ENCODE data around the gene LARGE2.

Gene LARGE2

DNA sequence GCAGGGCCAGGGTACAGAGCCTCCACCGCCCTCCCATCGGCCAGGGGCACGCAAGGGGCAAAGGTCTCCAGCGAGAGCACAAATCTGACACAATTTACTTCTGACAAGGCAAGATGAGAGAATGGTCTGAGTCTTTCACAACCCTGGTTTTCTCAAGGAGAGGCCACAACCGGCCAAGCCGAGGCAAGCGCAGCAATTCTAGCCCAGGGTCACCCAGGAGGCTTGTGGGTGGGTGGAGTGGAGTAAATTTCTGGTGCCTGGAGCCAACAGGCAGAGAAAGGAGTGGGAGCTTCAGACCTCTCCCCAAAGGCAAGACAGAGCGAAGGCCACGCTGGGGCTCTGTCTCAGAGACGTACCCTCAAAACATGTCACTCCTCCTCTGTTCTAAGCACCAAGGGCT, 9.3 kb downstream of the LARGE2 start:
- H3K4me3 ChIP-seq (ENCODE audit: low read depth, low read length), result no peak overlapping the region
- no peak for TF ChIP-seq CTCF (IDR thresholded peaks at IDR 0.05; ENCODE audit: low read depth, low read length)

- no peak for TF ChIP-seq CTCF (IDR thresholded peaks at IDR 0.05; ENCODE audit: low read depth, low read length)
Measured at GRCh38 chr11:45932217-45932616, 9.8 kb downstream of the LARGE2 start.

GRCh38 chr11:45933131-45933831, 10.8 kb downstream of the LARGE2 start:
- no peak for TF ChIP-seq CTCF (IDR thresholded peaks at IDR 0.05; ENCODE audit: low read depth, low read length)
- no peak overlapping the region for H3K4me3 ChIP-seq (ENCODE audit: low read depth, low read length)

More at GRCh38 chr11:45932217-45932616, 9.8 kb downstream of the LARGE2 start:
- H3K4me3 ChIP-seq (ENCODE audit: low read depth, low read length), result no peak overlapping the region

DNA sequence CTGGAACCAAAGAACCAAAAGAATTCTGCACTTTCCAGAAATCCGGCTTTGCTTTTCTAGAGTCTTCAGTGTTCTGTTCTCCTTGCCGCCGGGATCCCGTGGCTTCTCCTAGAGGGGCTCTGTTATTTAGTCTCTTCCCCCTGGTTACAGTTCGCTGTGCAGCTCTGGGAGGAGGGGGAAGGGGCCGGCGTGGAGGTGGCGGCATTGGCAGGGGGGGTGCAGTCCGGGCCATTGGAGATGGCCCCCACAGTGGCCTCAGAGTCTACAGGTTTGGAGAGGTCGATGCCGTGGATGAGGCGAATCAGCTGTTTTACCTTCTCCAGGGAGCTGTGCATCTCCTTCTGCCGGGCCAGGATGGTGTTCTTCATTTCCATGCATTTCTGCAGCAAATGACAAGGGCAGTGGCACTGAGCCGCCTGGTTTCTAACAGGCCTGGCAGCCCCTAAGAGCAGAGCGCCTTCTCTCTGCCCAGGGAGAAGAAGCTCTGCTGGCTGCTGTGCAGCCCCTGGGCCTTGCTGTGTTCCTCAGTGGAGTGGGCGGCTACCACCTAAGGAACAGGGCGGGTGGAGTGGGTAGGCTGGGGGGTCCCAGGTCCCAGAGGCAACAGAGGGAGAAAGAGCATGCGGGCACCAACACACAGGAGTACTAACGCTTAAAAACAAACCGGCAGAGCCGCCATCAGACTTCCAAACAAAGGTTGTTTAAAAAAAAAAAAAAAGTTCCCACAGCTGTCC, 11.6 kb downstream of the LARGE2 start:
- TF ChIP-seq CTCF (IDR thresholded peaks at IDR 0.05; ENCODE audit: low read depth, low read length), result no peak
- no peak overlapping the region for H3K4me3 ChIP-seq (ENCODE audit: low read depth, low read length)

DNA sequence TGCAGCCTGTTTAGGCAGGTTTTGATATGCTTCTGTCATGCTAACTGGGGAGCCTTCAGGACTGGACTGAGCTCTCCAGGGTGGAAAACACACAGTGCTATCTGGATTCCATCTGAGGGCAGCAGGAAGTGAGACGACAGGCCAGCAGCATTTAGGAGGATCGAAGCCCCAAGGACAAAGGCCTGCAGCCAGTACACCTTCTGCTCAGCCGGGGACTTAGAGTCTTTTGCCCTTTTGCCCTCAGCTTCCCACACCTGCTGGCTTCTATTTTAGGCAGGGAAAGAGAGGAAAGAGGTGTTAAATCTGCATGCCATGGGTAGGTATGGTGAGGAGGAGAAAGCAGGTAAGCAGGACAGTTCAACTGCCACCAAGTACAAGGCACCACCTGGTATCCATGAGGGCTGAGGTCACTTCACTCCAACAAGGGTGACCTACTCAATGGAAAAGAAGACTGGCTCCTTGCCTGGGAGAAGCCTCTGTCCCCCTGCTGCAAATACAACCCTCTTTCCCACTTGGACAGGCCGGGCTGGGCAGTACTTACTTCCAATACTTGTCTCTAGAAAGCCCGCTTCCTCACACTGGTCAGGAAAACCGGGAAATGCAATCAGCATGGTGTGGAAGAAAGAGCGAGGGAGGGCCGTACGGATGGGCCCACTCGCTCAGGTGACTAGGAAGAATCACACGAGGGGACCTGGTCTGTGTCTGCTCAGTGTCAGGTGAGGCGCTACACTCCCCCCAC, 12.3 kb downstream of the LARGE2 start:
- no peak for TF ChIP-seq CTCF (IDR thresholded peaks at IDR 0.05; ENCODE audit: low read depth, low read length)
- no peak overlapping the region for H3K4me3 ChIP-seq (ENCODE audit: low read depth, low read length)

GRCh38 chr11:45935349-45936064, 13.1 kb downstream of the LARGE2 start:
- no peak for TF ChIP-seq CTCF (IDR thresholded peaks at IDR 0.05; ENCODE audit: low read depth, low read length)

More at GRCh38 chr11:45935349-45936064, 13.1 kb downstream of the LARGE2 start:
- H3K4me3 ChIP-seq (ENCODE audit: low read depth, low read length), result no peak overlapping the region
